ENCODE results near the gene ESPN.

DNA sequence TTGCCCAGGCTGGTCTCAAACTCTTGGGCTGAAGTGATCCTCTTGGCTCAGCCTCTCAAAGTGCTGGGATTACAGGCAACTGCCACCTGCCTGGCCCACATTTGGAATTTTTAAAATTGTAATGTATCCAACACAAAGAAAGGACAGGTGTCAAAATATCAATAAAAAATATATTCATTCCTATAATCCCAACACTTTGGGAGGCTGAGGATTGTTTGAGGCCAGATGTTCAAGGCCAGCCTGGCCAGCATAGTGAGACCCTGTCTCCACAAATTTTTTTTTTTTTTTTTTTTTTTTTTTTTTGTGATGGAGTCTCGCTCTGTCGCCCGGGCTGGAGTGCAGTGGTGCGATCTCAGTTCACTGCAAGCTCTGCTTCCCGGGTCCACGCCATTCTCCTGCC, 14.8 kb upstream of the ESPN start:
- TF ChIP-seq, protein P1, sequence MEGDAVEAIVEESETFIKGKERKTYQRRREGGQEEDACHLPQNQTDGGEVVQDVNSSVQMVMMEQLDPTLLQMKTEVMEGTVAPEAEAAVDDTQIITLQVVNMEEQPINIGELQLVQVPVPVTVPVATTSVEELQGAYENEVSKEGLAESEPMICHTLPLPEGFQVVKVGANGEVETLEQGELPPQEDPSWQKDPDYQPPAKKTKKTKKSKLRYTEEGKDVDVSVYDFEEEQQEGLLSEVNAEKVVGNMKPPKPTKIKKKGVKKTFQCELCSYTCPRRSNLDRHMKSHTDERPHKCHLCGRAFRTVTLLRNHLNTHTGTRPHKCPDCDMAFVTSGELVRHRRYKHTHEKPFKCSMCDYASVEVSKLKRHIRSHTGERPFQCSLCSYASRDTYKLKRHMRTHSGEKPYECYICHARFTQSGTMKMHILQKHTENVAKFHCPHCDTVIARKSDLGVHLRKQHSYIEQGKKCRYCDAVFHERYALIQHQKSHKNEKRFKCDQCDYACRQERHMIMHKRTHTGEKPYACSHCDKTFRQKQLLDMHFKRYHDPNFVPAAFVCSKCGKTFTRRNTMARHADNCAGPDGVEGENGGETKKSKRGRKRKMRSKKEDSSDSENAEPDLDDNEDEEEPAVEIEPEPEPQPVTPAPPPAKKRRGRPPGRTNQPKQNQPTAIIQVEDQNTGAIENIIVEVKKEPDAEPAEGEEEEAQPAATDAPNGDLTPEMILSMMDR (IDR thresholded peaks at IDR 0.05), result no peak
- no peak for TF ChIP-seq POLR2A (IDR thresholded peaks at IDR 0.05)
- TF ChIP-seq POLR2AphosphoS5 (IDR thresholded peaks at IDR 0.05), result no peak
- TF ChIP-seq EP300 (IDR thresholded peaks at IDR 0.05; ENCODE audit: low read depth), result no peak

Data from transverse colon (tissue), 4 donors.